ENCODE results near the gene ITSN2.

DNA sequence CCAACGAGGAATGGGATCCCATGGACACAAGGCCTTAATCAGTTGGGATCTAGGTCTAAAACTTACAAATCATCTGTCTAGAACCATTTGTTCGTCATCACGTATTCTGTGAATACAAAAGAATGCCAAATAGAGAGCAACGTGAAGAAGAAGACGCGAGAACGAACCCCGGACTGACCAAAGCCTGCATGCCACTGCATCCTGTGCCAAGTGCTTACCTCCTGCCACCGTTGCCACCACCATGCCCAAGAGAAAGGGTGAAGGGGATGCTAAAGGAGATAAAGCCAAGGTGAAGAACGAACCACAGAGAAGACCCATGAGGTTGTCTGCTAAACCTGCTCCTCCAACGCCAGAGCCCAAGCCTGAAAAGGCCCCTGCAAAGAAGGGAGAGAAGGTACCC, 30.2 kb downstream of the ITSN2 start:
- TF ChIP-seq, protein P1, sequence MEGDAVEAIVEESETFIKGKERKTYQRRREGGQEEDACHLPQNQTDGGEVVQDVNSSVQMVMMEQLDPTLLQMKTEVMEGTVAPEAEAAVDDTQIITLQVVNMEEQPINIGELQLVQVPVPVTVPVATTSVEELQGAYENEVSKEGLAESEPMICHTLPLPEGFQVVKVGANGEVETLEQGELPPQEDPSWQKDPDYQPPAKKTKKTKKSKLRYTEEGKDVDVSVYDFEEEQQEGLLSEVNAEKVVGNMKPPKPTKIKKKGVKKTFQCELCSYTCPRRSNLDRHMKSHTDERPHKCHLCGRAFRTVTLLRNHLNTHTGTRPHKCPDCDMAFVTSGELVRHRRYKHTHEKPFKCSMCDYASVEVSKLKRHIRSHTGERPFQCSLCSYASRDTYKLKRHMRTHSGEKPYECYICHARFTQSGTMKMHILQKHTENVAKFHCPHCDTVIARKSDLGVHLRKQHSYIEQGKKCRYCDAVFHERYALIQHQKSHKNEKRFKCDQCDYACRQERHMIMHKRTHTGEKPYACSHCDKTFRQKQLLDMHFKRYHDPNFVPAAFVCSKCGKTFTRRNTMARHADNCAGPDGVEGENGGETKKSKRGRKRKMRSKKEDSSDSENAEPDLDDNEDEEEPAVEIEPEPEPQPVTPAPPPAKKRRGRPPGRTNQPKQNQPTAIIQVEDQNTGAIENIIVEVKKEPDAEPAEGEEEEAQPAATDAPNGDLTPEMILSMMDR (conservative IDR thresholded peaks at IDR 0.05 in 1 of 2, IDR thresholded peaks at IDR 0.05 in 1 of 2; ENCODE audit: low read depth in 1 of 2, low read length in 2 of 2), result no peak
- TF ChIP-seq EZH2 (IDR thresholded peaks at IDR 0.05; ENCODE audit: low read length, missing control alignments), result no peak
